ENCODE results near the gene MAP3K7CL. TPM values are rescaled to one million over a fixed set of nuclear protein-coding genes. Genes with fewer than 3 reads are reported as not detected.

The MAP3K7CL gene
- total RNA-seq, 1 donor from 2014 or later, result 67.3 TPM

GRCh38 chr21:29206445-29206844 lies 76.0 kb downstream of the MAP3K7CL start:
- Histone ChIP-seq H3K4me1 (ENCODE audit: insufficient read depth, low read length) (peaks cover 28% of the 10 kb centered on the region), H3K79me2 (ENCODE audit: insufficient read depth, low read length) (no peaks in the 10 kb centered on the region), H3K27ac (ENCODE audit: low read depth, low read length) (no peak overlapping the region), H3K36me3 (ENCODE audit: insufficient read depth, low read length) (no peaks in the 10 kb centered on the region), H3K27me3 (ENCODE audit: insufficient read depth, low read length) (no peaks in the 10 kb centered on the region), H3K4me3 (ENCODE audit: insufficient read depth, low read depth, low read length) (no peak overlapping the region), H3K4me2 (ENCODE audit: low read length) (no peak overlapping the region), H3K9me3 (ENCODE audit: insufficient read depth, low read depth, low read length) (no peaks in the 10 kb centered on the region), H3K9ac (ENCODE audit: low read length) (no peak overlapping the region), H2AFZ (ENCODE audit: low read depth, low read length) (no peak overlapping the region), H4K20me1 (ENCODE audit: insufficient read depth, low read length) (no peaks in the 10 kb centered on the region)
- Mint-ChIP-seq H3K36me3 (ENCODE audit: low read depth, unreplicated experiment) (no peaks in the 10 kb centered on the region), H3K27ac (ENCODE audit: unreplicated experiment) (no peak overlapping the region), H3K4me1 (ENCODE audit: low read depth, unreplicated experiment) (peaks cover 5% of the 10 kb centered on the region), H3K4me3 (ENCODE audit: unreplicated experiment) (no peak overlapping the region), H3K9me3 (ENCODE audit: unreplicated experiment) (peaks cover 2% of the 10 kb centered on the region), H3K27me3 (ENCODE audit: low read depth, unreplicated experiment) (no peaks in the 10 kb centered on the region)
- TF ChIP-seq EZH2 (IDR thresholded peaks at IDR 0.05; ENCODE audit: insufficient read depth, low read length) (no peak), CTCF (IDR thresholded peaks at IDR 0.05; ENCODE audit: insufficient read depth, low read depth, low read length) (no peak)
- no peak for DNase-seq (ENCODE audit: low read depth)
- FAIRE-seq, result no peak

- H3K27ac Mint-ChIP-seq (ENCODE audit: unreplicated experiment), result no peak overlapping the region
- FAIRE-seq, result no peak
Observed at GRCh38 chr21:29207201-29207600, 76.8 kb downstream of the MAP3K7CL start.

More at GRCh38 chr21:29207201-29207600, 76.8 kb downstream of the MAP3K7CL start:
- Histone ChIP-seq H2AFZ (ENCODE audit: low read depth, low read length) (no peak overlapping the region), H3K4me2 (ENCODE audit: low read length) (no peak overlapping the region), H4K20me1 (ENCODE audit: insufficient read depth, low read length) (no peaks in the 10 kb centered on the region), H3K9me3 (ENCODE audit: insufficient read depth, low read depth, low read length) (no peaks in the 10 kb centered on the region), H3K4me3 (ENCODE audit: insufficient read depth, low read depth, low read length) (no peak overlapping the region), H3K36me3 (ENCODE audit: insufficient read depth, low read length) (no peaks in the 10 kb centered on the region), H3K79me2 (ENCODE audit: insufficient read depth, low read length) (no peaks in the 10 kb centered on the region), H3K4me1 (ENCODE audit: insufficient read depth, low read length) (peaks cover 28% of the 10 kb centered on the region), H3K27ac (ENCODE audit: low read depth, low read length) (peak overlapping the region; percentile 98), H3K9ac (ENCODE audit: low read length) (no peak overlapping the region), H3K27me3 (ENCODE audit: insufficient read depth, low read length) (no peaks in the 10 kb centered on the region)
- peaks cover 5% of the 10 kb centered on the region for H3K4me1 Mint-ChIP-seq (ENCODE audit: low read depth, unreplicated experiment)
- no peak for TF ChIP-seq CTCF (IDR thresholded peaks at IDR 0.05; ENCODE audit: insufficient read depth, low read depth, low read length)
- no peak for TF ChIP-seq EZH2 (IDR thresholded peaks at IDR 0.05; ENCODE audit: insufficient read depth, low read length)
- no peaks in the 10 kb centered on the region for H3K27me3 Mint-ChIP-seq (ENCODE audit: low read depth, unreplicated experiment)
- no peak for DNase-seq (ENCODE audit: low read depth)
- no peak overlapping the region for H3K4me3 Mint-ChIP-seq (ENCODE audit: unreplicated experiment)
- peaks cover 2% of the 10 kb centered on the region for H3K9me3 Mint-ChIP-seq (ENCODE audit: unreplicated experiment)
- no peaks in the 10 kb centered on the region for H3K36me3 Mint-ChIP-seq (ENCODE audit: low read depth, unreplicated experiment)
